HEK293T (cell line): ENCODE results near the gene ZBTB21.

Source experiments
- ARNT ChIP-seq: fragments of 450-650 bp; IDR thresholded peaks from 2 replicates; pipeline ENCODE4 v1.6.1; 2017; ENCODE audit warnings: mild to moderate bottlenecking
- BHLHE40 ChIP-seq: fragments of 450-650 bp; IDR thresholded peaks from 2 replicates; pipeline ENCODE4 v1.6.1; 2016; ENCODE audit warnings: mild to moderate bottlenecking, moderate library complexity, borderline replicate concordance
- ELF4 ChIP-seq: fragments of 450-650 bp; IDR thresholded peaks from 2 replicates; pipeline ENCODE4 v1.6.1; 2017; ENCODE audit warnings: antibody characterized with exemption
- FOXA1 ChIP-seq: fragments of 450-650 bp; IDR thresholded peaks from 2 replicates; pipeline ENCODE4 v1.6.1; 2016; ENCODE audit warnings: mild to moderate bottlenecking
- FOXK2 ChIP-seq: fragments of 450-650 bp; IDR thresholded peaks from 2 replicates; pipeline ENCODE4 v1.6.1; 2016; ENCODE audit warnings: mild to moderate bottlenecking
- FOXM1 ChIP-seq: fragments of 450-650 bp; IDR thresholded peaks from 2 replicates; pipeline ENCODE4 v1.6.1; 2017; ENCODE audit warnings: mild to moderate bottlenecking, borderline replicate concordance
- HDGF ChIP-seq: fragments of 450-650 bp; IDR thresholded peaks from 2 replicates; pipeline ENCODE4 v1.6.1; 2017; ENCODE audit warnings: antibody characterized with exemption, borderline replicate concordance
- L3MBTL2 ChIP-seq: fragments of 450-650 bp; conservative IDR thresholded peaks from 2 replicates; pipeline ENCODE4 v1.6.1; 2016; ENCODE audit warnings: mild to moderate bottlenecking
- LEF1 ChIP-seq: fragments of 450-650 bp; IDR thresholded peaks from 2 replicates; pipeline ENCODE4 v1.6.1; 2017; ENCODE audit warnings: mild to moderate bottlenecking, borderline replicate concordance
- PKNOX1 ChIP-seq: fragments of 450-650 bp; IDR thresholded peaks from 2 replicates; pipeline ENCODE4 v1.6.1; 2016
- SP1 ChIP-seq: fragments of 450-650 bp; IDR thresholded peaks from 2 replicates; pipeline ENCODE4 v1.6.1; 2017
- SUZ12 ChIP-seq: fragments of 450-650 bp; IDR thresholded peaks from 2 replicates; pipeline ENCODE4 v1.6.1; 2016; ENCODE audit warnings: mild to moderate bottlenecking
- TARDBP ChIP-seq: fragments of 450-650 bp; IDR thresholded peaks from 2 replicates; pipeline ENCODE4 v1.6.1; 2016
- ZNF384 ChIP-seq: fragments of 450-650 bp; IDR thresholded peaks from 2 replicates; pipeline ENCODE4 v1.6.1; 2016

GRCh38 chr21:42000908-42001307, 9.3 kb downstream of the ZBTB21 start:
- TF ChIP-seq ARNT (no peak), FOXA1 (no peak), SP1 (no peak), SUZ12 (no peak), PKNOX1 (no peak), FOXK2 (no peak), ZNF384 (no peak), BHLHE40 (no peak), ELF4 (no peak), LEF1 (no peak), FOXM1 (no peak), TARDBP (no peak), L3MBTL2 (no peak), HDGF (no peak)
